ENCODE data around the gene CYSRT1. TPM values are rescaled to one million over a fixed set of nuclear protein-coding genes. Genes with fewer than 3 reads are reported as not detected.

Gene CYSRT1
- polyA plus RNA-seq, 12 donors: 0.91 to 3.2 (median 2.1) TPM; not detected in 2

- peak; percentile 94 for DNase-seq
These were observed 19.6 kb upstream of the CYSRT1 start, which contains the start of the genes NDOR1 and TMEM203 for GRCh38 chr9:137205126-137206069. Gene NDOR1 (plus strand): TSS chr9:137205700. CDS start chr9:137205778, 78 bp downstream. Gene TMEM203 (minus strand): TSS chr9:137205648. CDS start chr9:137205414, 234 bp downstream.

GRCh38 chr9:137206602-137207001 lies 18.4 kb upstream of the CYSRT1 start:
- DNase-seq: no peak

GRCh38 chr9:137211532-137211931 lies 13.4 kb upstream of the CYSRT1 start:
- DNase-seq: no peak

GRCh38 chr9:137212520-137212919 lies 12.5 kb upstream of the CYSRT1 start:
- no peak for DNase-seq

GRCh38 chr9:137213160-137214060 lies 11.6 kb upstream of the CYSRT1 start:
- no peak for DNase-seq

GRCh38 chr9:137214620-137215019 lies 10.4 kb upstream of the CYSRT1 start:
- no peak for DNase-seq

GRCh38 chr9:137215196-137215986 lies 9.6 kb upstream of the CYSRT1 start:
- DNase-seq: no peak

GRCh38 chr9:137216188-137216965 lies 8.6 kb upstream of the CYSRT1 start:
- DNase-seq: no peak

- no peak for DNase-seq
These were observed 7.4 kb upstream of the CYSRT1 start for GRCh38 chr9:137217276-137218211.

- no peak for DNase-seq
These were observed 6.7 kb upstream of the CYSRT1 start for GRCh38 chr9:137218212-137218753.

- no peak for DNase-seq
These were observed 6.2 kb upstream of the CYSRT1 start for GRCh38 chr9:137218754-137219271.

- DNase-seq: no peak
These were observed 5.1 kb upstream of the CYSRT1 start for GRCh38 chr9:137219757-137220316.

- no peak for DNase-seq
These were observed 4.5 kb upstream of the CYSRT1 start for GRCh38 chr9:137220317-137221094.

- DNase-seq: no peak
These were observed 3.9 kb upstream of the CYSRT1 start for GRCh38 chr9:137221095-137221505.

- DNase-seq: no peak
These were observed 3.4 kb upstream of the CYSRT1 start for GRCh38 chr9:137221506-137222111.

GRCh38 chr9:137222190-137223077 lies 2.5 kb upstream of the CYSRT1 start, which contains the start of gene RNF208:
Gene RNF208 (minus strand): TSS chr9:137222240. CDS start chr9:137221212, 1,028 bp downstream.
- no peak for DNase-seq

Data from muscle of arm (tissue), 12 donors.